PC-9 (cell line): Measurements from ENCODE around the gene VWC2.

Source experiments
- EZH2 ChIP-seq: fragments of 200-600 bp; sonication (generic); IDR thresholded peaks from 2 replicates; pipeline ENCODE4 v1.8.0; 2017; ENCODE audit warnings: antibody characterized with exemption, low read depth
- TF ChIP-seq, protein P1 (sequence below): fragments of 200-600 bp; sonication (generic); conservative IDR thresholded peaks from 2 replicates; pipeline ENCODE4 v1.6.1; 2017; ENCODE audit warnings: mixed run types, antibody characterized with exemption, mild to moderate bottlenecking, moderate library complexity

DNA sequence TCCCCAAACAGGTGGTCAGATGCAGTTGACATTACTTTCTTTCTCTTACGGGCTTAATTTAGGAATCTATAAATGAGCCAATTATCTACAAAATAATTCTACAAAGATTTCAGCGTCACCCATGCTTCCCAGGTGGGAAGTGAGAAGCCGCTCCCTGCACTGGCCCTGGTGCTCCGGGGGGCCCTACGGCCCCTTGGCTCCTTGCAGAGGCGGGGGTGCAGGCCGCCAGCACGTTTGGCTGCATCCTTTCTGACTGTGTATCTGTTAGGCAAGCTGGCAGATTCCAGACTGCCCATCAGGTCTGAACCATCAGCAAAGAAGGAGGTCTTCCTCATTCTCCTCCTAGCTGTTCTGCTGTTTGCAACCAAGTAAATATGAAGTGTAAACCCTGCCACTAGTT lies 16.3 kb downstream of the VWC2 start:
- TF ChIP-seq, protein P1, sequence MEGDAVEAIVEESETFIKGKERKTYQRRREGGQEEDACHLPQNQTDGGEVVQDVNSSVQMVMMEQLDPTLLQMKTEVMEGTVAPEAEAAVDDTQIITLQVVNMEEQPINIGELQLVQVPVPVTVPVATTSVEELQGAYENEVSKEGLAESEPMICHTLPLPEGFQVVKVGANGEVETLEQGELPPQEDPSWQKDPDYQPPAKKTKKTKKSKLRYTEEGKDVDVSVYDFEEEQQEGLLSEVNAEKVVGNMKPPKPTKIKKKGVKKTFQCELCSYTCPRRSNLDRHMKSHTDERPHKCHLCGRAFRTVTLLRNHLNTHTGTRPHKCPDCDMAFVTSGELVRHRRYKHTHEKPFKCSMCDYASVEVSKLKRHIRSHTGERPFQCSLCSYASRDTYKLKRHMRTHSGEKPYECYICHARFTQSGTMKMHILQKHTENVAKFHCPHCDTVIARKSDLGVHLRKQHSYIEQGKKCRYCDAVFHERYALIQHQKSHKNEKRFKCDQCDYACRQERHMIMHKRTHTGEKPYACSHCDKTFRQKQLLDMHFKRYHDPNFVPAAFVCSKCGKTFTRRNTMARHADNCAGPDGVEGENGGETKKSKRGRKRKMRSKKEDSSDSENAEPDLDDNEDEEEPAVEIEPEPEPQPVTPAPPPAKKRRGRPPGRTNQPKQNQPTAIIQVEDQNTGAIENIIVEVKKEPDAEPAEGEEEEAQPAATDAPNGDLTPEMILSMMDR, result no peak
- TF ChIP-seq EZH2, result no peak
